ENCODE results near the gene SKAP1.
"Not testable (repeated sequence)": the region's sequence is repeated elsewhere in the genome, so short reads cannot be mapped to it uniquely, and the experiment has no call there.

The SKAP1 gene

DNA sequence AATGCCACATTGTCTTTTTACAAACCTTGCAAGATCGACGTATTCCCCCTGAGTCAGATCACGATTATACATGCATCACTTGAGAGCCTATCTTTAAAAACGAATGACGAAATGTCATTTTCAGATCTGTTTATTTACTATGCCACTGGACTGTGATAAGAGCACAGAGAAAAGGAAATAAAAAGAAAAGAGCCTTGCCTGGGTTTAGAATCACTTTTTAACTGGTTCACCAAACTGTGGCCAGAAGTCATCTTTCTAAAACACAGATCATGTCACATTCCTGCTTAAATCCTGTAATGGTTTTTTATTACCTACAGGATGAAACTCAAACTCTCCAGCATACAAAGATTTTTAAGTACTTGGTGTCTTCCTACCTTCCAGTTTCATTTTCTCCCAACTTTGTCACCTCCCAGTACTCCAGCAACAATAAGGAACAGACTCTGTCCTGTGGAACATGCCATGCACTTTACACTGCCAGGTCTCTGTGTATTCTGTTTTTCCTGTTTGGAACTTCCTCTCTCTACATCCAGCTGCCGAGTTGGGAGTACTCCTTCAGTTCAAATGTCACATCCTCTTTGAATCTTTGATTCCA is 231.0 kb downstream of the SKAP1 start:
- no peaks in the 10 kb centered on the region for H3K9me3 ChIP-seq (ENCODE audit: control insufficient read depth, low read length)
- peaks cover 25% of the 10 kb centered on the region for H3K27me3 ChIP-seq (replicated peaks; ENCODE audit: control insufficient read depth, insufficient read depth, low read length)
- DNase-seq (ENCODE audit: low read depth): no peak
- H3K36me3 ChIP-seq (ENCODE audit: control insufficient read depth, insufficient read depth, low read length, severe bottlenecking): no peaks in the 10 kb centered on the region
- no peak overlapping the region for H3K9ac ChIP-seq (ENCODE audit: low read length)
- no peaks in the 10 kb centered on the region for H3K4me1 ChIP-seq (ENCODE audit: control insufficient read depth, insufficient read depth, low read length)
- H3K4me3 ChIP-seq (ENCODE audit: low read length): no peak overlapping the region

- no peak for DNase-seq (ENCODE audit: low read depth)
- Histone ChIP-seq H3K36me3 (ENCODE audit: control insufficient read depth, insufficient read depth, low read length, severe bottlenecking) (no peaks in the 10 kb centered on the region), H3K9me3 (ENCODE audit: control insufficient read depth, low read length) (no peaks in the 10 kb centered on the region), H3K4me1 (ENCODE audit: control insufficient read depth, insufficient read depth, low read length) (no peaks in the 10 kb centered on the region), H3K27me3 (replicated peaks; ENCODE audit: control insufficient read depth, insufficient read depth, low read length) (peaks cover 25% of the 10 kb centered on the region), H3K9ac (ENCODE audit: low read length) (no peak overlapping the region), H3K4me3 (ENCODE audit: low read length) (no peak overlapping the region)
Observed at GRCh38 chr17:48195910-48196309, 234.1 kb downstream of the SKAP1 start.

- H3K36me3 ChIP-seq (ENCODE audit: control insufficient read depth, insufficient read depth, low read length, severe bottlenecking): no peaks in the 10 kb centered on the region
- no peak for DNase-seq (ENCODE audit: low read depth)
- peaks cover 28% of the 10 kb centered on the region for H3K27me3 ChIP-seq (replicated peaks; ENCODE audit: control insufficient read depth, insufficient read depth, low read length)
- no peaks in the 10 kb centered on the region for H3K9me3 ChIP-seq (ENCODE audit: control insufficient read depth, low read length)
- no peak overlapping the region for H3K4me3 ChIP-seq (ENCODE audit: low read length)
- H3K4me1 ChIP-seq (ENCODE audit: control insufficient read depth, insufficient read depth, low read length): no peaks in the 10 kb centered on the region
- H3K9ac ChIP-seq (ENCODE audit: low read length): no peak overlapping the region
Observed at GRCh38 chr17:48194097-48194550, 235.9 kb downstream of the SKAP1 start.

DNA sequence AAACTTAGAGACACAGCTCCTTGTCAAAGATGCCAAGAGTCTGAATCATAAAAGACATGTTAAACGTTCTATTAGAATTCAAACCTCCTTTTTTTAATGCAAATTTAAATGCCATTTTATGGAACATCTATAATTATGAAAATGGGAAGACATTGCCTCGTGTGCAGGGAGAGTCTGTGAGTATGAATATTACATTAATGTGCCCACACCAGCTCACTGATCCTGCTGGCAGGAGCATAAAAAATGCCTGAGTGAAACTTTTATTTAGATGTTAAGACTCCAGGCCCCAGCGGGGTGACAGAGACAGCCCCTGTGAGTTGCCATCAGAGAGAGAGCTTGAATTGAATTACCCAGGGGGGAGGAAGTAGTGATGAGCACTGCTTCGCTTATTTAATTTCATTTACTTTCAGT is 237.7 kb downstream of the SKAP1 start:
- no peak overlapping the region for H3K9ac ChIP-seq (ENCODE audit: low read length)
- no peak overlapping the region for H3K4me3 ChIP-seq (ENCODE audit: low read length)
- no peaks in the 10 kb centered on the region for H3K9me3 ChIP-seq (ENCODE audit: control insufficient read depth, low read length)
- no peaks in the 10 kb centered on the region for H3K36me3 ChIP-seq (ENCODE audit: control insufficient read depth, insufficient read depth, low read length, severe bottlenecking)
- peaks cover 26% of the 10 kb centered on the region for H3K27me3 ChIP-seq (replicated peaks; ENCODE audit: control insufficient read depth, insufficient read depth, low read length)
- no peaks in the 10 kb centered on the region for H3K4me1 ChIP-seq (ENCODE audit: control insufficient read depth, insufficient read depth, low read length)
- no peak for DNase-seq (ENCODE audit: low read depth)

DNA sequence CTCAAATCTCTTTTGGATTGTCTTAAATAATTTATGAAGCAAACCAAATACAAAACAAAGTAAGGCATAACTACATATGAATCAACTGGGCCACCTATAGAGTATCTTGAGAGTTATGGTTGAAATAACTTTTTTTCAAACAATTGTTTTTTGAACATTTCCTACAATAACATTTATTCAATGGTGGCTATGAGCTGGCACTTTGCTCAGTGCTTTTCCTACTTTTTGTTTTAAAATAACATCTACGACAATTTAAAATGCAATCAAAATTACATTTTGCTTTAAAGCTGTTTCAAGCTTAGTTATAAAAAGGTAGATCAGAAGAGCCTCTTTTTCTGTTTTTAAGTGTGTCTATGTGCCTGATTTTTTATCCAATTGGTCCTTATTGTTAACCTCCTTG is 238.7 kb downstream of the SKAP1 start:
- Histone ChIP-seq H3K9me3 (ENCODE audit: control insufficient read depth, low read length) (no peaks in the 10 kb centered on the region), H3K27me3 (replicated peaks; ENCODE audit: control insufficient read depth, insufficient read depth, low read length) (peaks cover 26% of the 10 kb centered on the region), H3K4me3 (ENCODE audit: low read length) (no peak overlapping the region), H3K9ac (ENCODE audit: low read length) (no peak overlapping the region), H3K36me3 (ENCODE audit: control insufficient read depth, insufficient read depth, low read length, severe bottlenecking) (no peaks in the 10 kb centered on the region), H3K4me1 (ENCODE audit: control insufficient read depth, insufficient read depth, low read length) (no peaks in the 10 kb centered on the region)
- no peak for DNase-seq (ENCODE audit: low read depth)

- no peak for DNase-seq (ENCODE audit: low read depth)
- Histone ChIP-seq H3K36me3 (ENCODE audit: control insufficient read depth, insufficient read depth, low read length, severe bottlenecking) (no peaks in the 10 kb centered on the region), H3K9ac (ENCODE audit: low read length) (no peak overlapping the region), H3K4me1 (ENCODE audit: control insufficient read depth, insufficient read depth, low read length) (no peaks in the 10 kb centered on the region), H3K4me3 (ENCODE audit: low read length) (no peak overlapping the region), H3K9me3 (ENCODE audit: control insufficient read depth, low read length) (no peaks in the 10 kb centered on the region), H3K27me3 (replicated peaks; ENCODE audit: control insufficient read depth, insufficient read depth, low read length) (peaks cover 24% of the 10 kb centered on the region)
Observed at GRCh38 chr17:48190871-48191270, 239.1 kb downstream of the SKAP1 start.

- H3K9me3 ChIP-seq (ENCODE audit: control insufficient read depth, low read length): no peaks in the 10 kb centered on the region
- peaks cover 40% of the 10 kb centered on the region for H3K27me3 ChIP-seq (replicated peaks; ENCODE audit: control insufficient read depth, insufficient read depth, low read length)
- no peak overlapping the region for H3K9ac ChIP-seq (ENCODE audit: low read length)
- no peaks in the 10 kb centered on the region for H3K4me1 ChIP-seq (ENCODE audit: control insufficient read depth, insufficient read depth, low read length)
- DNase-seq (ENCODE audit: low read depth): no peak
- H3K4me3 ChIP-seq (ENCODE audit: low read length): no peak overlapping the region
- no peaks in the 10 kb centered on the region for H3K36me3 ChIP-seq (ENCODE audit: control insufficient read depth, insufficient read depth, low read length, severe bottlenecking)
Observed at GRCh38 chr17:48187872-48188608, 242.0 kb downstream of the SKAP1 start.

GRCh38 chr17:48186317-48186716 is 243.7 kb downstream of the SKAP1 start:
- H3K4me1 ChIP-seq (ENCODE audit: control insufficient read depth, insufficient read depth, low read length); H3K36me3 ChIP-seq (ENCODE audit: control insufficient read depth, insufficient read depth, low read length, severe bottlenecking); H3K4me3 ChIP-seq (ENCODE audit: low read length); H3K9me3 ChIP-seq (ENCODE audit: control insufficient read depth, low read length); H3K9ac ChIP-seq (ENCODE audit: low read length); DNase-seq (ENCODE audit: low read depth): not testable (repeated sequence)
- H3K27me3 ChIP-seq (replicated peaks; ENCODE audit: control insufficient read depth, insufficient read depth, low read length): peaks cover 46% of the 10 kb centered on the region

DNA sequence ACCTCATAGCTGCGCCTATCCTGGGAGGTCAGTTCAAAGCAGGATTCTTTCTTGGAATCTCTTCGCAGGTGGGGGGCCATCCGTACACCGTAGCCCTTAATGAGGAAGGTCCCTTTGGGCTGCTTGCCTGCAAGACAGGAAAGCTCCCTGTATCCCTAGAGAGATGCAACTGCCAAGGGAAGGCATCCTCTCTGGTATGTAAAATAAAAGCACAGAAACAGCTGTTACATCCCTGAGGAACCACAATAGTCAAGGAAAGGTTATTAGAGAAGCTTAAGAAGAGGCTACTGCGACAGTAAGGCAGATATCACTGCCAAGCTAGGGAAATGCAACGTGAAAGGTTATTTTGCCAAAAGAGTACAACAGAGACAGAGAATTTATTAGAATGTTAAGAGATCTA is 245.3 kb downstream of the SKAP1 start:
- no peak for DNase-seq (ENCODE audit: low read depth)

GRCh38 chr17:48181653-48182052 is 248.4 kb downstream of the SKAP1 start:
- Histone ChIP-seq H3K4me1 (ENCODE audit: control insufficient read depth, insufficient read depth, low read length) (no peaks in the 10 kb centered on the region), H3K27me3 (replicated peaks; ENCODE audit: control insufficient read depth, insufficient read depth, low read length) (peaks cover 33% of the 10 kb centered on the region)
- no peak for DNase-seq (ENCODE audit: low read depth)

More for the DNA sequence above, 245.3 kb downstream of the SKAP1 start:
- Histone ChIP-seq H3K9ac (ENCODE audit: low read length) (no peak overlapping the region), H3K27me3 (replicated peaks; ENCODE audit: control insufficient read depth, insufficient read depth, low read length) (peaks cover 46% of the 10 kb centered on the region), H3K4me3 (ENCODE audit: low read length) (no peak overlapping the region), H3K9me3 (ENCODE audit: control insufficient read depth, low read length) (no peaks in the 10 kb centered on the region), H3K4me1 (ENCODE audit: control insufficient read depth, insufficient read depth, low read length) (no peaks in the 10 kb centered on the region), H3K36me3 (ENCODE audit: control insufficient read depth, insufficient read depth, low read length, severe bottlenecking) (no peaks in the 10 kb centered on the region)

GRCh38 chr17:48180842-48181629 is 249.0 kb downstream of the SKAP1 start:
- no peaks in the 10 kb centered on the region for H3K9me3 ChIP-seq (ENCODE audit: control insufficient read depth, low read length)
- H3K4me3 ChIP-seq (ENCODE audit: low read length): no peak overlapping the region
- no peak for DNase-seq (ENCODE audit: low read depth)
- no peak overlapping the region for H3K9ac ChIP-seq (ENCODE audit: low read length)
- peaks cover 32% of the 10 kb centered on the region for H3K27me3 ChIP-seq (replicated peaks; ENCODE audit: control insufficient read depth, insufficient read depth, low read length)
- peaks cover 5% of the 10 kb centered on the region for H3K4me1 ChIP-seq (ENCODE audit: control insufficient read depth, insufficient read depth, low read length)
- no peaks in the 10 kb centered on the region for H3K36me3 ChIP-seq (ENCODE audit: control insufficient read depth, insufficient read depth, low read length, severe bottlenecking)

More at GRCh38 chr17:48181653-48182052, 248.4 kb downstream of the SKAP1 start:
- Histone ChIP-seq H3K4me3 (ENCODE audit: low read length) (no peak overlapping the region), H3K9me3 (ENCODE audit: control insufficient read depth, low read length) (no peaks in the 10 kb centered on the region), H3K36me3 (ENCODE audit: control insufficient read depth, insufficient read depth, low read length, severe bottlenecking) (no peaks in the 10 kb centered on the region), H3K9ac (ENCODE audit: low read length) (no peak overlapping the region)

All from adipocyte (in vitro differentiated cells).